AML-193 (cell line): Measurements from ENCODE around the gene CREBL2.
"Not testable (repeated sequence)": the region's sequence is repeated elsewhere in the genome, so short reads cannot be mapped to it uniquely, and the experiment has no call there.

ENCODE experiments used
- DNase-seq, 2 experiments: peaks; one replicate each; lab custom pipeline; 2025; lab: John Stamatoyannopoulos, UW

The CREBL2 gene, protein sequence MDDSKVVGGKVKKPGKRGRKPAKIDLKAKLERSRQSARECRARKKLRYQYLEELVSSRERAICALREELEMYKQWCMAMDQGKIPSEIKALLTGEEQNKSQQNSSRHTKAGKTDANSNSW

DNA sequence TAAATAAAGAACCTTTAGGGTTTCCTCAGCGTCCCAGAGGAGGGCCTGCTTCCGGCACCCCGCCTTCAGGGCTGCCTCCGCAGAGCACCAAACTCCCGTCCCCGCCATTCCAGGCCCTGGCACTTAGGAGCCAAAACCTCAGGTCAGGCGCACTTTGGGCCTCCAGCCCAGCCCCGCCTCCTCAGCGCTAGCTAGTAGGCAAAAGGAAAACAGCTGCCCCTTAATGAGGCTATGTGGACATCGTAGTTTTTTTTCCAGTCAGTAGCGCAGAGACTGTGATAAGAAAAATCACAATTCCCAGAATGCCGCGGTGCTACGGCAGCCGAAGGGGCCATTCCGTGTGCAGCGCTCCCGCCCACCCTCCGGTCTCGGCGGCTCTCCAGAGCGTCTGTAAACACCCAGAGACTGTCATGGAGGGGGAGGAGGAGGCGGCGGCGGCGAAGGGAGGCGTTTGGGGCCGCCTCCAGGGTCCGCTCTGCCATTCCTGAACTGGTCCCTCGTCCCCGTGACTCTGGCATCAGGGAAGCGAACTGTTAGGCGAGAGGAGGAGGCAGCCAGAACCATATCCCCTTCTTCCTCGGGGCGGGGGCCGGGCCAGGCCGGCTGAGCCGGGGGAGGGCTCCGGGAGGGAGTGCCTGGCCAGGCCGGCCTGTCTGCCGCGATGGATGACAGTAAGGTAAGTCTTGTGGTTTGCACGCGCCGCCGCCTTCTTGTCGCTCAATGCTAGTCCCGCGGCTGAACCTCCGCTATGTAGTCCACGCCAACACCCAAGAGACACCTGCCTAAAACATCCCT, at the start of gene CREBL2:
Gene CREBL2 (plus strand): TSS at position 365 of the 795 bp plus-strand sequence. CDS start 297 bp downstream, at position 662.
- peak; percentile 87 for DNase-seq

GRCh38 chr12:12562016-12562483, 49.6 kb upstream of the CREBL2 start:
- no peak for DNase-seq

GRCh38 chr12:12562585-12563261, 49.0 kb upstream of the CREBL2 start, which contains the start of gene DUSP16:
Gene DUSP16 (minus strand): TSS chr12:12562863. CDS start chr12:12521098, 41,765 bp downstream.
- peak; percentile 55 to 59 for DNase-seq

DNA sequence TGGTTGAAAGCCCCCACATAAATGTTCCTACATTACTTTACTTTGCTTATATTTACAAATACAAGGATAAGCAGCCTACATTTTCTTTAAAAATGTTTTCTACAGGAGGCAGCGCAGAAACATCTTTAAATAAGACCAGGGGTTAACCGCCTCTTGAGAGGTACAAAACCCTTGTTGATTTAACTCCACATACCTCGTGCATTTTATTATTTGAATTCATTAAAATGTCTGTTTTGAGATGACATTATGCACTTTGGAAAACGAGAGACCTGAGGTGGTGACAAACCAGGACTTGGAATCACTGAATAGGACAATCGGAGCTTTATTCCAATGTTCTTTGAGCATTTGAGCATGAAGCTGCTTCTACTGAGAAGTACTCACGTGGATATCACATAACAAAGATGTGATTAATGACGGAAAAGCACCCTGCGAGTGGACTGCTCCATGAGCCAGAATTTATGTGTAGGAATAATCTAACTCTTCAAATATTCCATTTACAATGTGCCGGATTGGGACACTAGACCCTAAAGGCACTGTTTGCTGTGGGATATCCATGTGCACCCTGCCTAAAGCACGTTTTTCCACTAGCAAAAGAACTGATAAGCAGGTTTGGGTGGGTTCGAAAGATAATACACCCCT, 48.3 kb upstream of the CREBL2 start:
- no peak for DNase-seq

DNA sequence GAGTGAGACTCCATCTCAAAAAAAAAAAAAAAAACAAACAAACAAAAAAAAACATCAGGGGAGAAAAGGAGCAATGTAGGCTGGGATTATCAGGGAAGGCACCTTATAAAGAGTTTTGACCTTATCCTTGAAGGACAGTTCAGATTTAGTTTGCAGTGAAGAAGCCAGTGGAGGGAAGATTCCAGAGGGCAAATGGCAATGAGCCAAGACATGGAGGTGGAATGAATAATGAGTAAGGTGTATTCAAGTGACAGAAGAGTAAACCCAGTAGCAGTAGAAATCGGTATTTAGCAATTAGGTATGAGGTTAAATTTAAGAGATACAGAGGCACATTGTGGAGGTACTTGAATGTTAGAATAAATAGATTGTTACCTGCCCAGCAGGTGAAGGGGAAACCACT, 46.8 kb upstream of the CREBL2 start:
- DNase-seq, result no peak

DNA sequence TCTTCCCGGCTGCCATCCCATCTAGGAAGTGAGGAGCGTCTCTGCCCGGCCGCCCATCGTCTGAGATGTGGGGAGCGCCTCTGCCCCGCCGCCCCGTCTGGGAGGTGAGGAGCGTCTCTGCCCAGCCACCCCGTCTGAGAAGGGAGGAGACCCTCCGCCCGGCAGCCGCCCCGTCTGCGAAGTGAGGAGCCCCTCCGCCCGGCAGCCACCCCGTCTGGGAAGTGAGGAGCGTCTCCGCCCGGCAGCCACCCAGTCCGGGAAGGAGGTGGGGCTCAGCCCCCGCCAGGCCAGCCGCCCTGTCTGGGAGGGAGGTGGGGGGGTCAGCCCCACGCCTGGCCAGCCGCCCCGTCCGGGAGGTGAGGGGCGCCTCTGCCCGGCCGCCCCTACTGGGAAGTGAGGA, 45.7 kb upstream of the CREBL2 start:
- not testable (repeated sequence) for DNase-seq

DNA sequence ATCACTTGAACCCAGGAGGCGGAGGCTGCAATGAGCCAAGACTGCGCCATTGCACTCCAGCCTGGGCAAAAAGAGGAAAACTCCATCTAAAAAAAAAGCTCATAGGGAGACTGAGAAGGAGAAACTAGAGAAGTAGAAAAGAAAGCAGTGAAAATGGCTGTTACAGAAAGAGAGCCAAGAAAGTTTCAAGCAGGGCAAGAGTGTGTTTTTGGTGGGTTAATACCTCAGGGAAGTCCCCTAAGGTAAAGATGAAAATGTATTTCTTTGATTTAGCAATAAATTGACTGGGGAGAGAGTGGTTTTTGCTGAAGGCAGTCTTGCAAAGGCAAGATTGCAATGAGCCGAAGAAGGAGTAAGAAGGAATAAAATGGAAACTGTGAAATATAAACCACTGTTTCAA, 39.0 kb upstream of the CREBL2 start:
- no peak for DNase-seq

DNA sequence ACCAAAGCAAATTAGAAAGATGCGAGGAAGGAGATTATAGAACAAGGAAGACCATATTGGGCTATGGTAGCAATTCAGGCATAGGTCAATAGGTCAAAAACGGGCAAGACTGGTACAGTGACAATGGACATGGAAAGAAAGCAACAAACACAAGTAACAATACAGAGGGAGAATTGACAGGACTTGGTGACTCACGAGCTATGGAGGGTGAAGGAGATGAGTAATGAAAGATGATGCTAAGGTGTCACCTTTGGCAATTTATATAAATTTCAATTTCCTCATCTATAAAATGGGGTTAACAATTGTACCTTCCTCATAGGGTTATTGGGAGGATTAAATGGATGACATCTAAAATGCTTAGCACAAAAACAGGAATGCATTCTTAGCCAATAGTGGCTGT, 33.9 kb upstream of the CREBL2 start:
- DNase-seq, result no peak

- DNase-seq, result not testable (repeated sequence)
Measured at GRCh38 chr12:12580716-12581115, 31.0 kb upstream of the CREBL2 start.

GRCh38 chr12:12582193-12582881, 29.3 kb upstream of the CREBL2 start:
- no peak for DNase-seq

DNA sequence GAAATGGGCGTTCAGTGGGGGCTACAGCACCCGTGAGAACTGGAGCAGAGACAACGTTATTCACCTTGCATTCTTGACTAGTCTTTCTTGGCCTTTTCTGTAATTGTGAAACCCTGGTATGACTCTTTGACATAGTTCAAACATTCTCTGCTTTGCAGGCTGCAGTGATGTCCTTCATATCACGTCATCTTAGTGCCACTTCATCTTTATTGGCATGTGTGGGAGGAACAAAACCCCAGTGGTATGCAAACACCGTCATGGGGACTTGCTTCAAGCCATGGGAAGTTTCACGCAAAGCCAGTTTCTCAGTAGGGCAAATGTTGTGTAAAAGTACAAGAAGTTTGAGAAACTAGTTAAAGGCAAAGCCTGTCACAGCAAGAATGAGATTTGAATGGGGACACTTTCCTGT, 28.8 kb upstream of the CREBL2 start:
- no peak for DNase-seq

GRCh38 chr12:12583510-12584178, 28.0 kb upstream of the CREBL2 start:
- DNase-seq, result no peak

DNA sequence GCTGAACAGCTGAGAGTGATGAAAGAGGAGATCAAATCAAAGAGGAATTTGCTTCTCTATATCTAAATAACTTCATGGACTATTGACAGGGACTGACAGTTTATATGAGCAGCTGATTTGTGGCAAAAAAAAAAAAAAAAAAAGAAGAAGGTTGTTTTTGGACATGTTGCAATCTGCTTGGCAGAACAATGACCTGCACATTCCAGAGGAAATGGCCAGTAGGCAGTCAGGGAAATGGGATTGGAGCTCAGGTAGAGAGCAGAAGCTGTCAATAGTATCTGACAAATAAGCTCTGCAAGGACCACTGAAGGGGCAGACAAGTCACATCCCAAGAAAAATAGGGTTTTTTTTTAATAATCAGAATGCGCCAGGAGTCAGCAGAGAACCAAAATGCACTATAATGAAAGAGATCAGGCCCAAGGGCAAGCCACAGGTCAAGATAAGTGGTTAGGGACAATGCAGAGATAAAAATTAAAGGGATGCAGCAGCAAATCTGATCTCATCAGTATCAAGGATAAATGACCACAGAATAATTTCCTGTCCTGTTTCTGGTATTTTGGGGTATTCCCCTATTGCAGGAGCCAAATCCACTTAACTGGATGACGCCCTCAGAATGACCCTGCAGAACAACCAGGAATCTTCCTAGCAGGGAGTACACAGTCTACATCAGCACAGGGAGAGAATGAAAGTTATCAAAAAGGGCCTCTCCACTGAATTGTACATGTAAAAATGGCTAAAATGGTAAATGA, 26.4 kb upstream of the CREBL2 start:
- DNase-seq, result no peak

- no peak for DNase-seq
Measured at GRCh38 chr12:12586879-12587675, 24.6 kb upstream of the CREBL2 start.

DNA sequence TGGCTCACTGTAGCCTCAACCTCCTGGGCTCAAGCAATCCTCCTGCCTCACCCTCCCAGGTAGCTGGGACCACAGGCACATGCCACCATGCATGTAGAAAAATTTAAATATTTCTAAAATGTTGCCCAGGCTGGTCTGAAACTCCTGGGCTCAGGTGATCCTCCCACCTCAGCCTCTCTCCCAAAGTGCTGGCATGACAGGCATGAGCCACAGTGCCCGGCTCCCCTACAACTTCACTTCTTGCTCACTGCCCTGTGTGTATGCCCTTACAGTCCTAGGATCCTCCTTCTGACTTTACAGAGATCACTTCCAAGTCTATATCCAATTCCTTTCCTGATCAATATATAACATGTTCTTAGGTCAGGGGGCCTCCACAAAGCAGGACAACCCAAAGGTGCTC, 23.8 kb upstream of the CREBL2 start:
- no peak for DNase-seq

DNA sequence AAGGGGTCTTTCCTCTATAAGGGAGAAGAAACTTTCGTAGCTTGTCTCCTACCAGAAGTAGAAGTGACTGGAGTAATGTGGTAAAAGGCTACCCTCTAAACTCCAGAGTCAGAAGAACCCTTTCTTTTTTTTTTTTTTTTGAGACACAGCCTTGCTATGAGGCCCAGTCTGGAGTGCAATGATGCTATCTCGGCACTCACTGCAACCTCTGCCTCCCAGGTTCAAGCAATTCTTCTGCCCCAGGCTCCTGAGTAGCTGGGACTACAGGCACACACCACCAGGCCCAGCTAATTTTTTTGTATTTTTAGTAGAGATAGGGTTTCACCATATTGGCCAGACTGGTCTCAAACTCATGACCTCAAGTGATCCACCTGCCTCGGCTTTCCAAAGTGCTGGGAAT, 23.2 kb upstream of the CREBL2 start:
- not testable (repeated sequence) for DNase-seq

DNA sequence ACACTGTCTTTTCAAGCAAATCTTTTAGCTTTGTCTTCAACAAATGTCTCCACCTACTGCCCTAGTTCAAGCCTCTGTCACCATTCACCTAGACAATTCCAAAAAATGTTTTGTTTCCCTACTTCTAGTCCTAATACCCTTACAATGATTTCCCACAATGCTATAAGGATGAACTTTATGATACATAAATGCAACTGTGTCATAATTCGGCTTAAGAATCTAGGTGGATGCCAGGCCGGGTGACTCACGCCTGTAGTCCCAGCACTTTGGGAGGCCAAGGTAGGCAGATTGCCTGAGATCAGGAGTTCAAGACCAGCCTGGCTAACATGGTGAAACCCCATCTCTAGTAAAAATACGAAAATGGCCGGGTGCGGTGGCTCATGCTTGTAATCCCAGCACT, 20.7 kb upstream of the CREBL2 start:
- DNase-seq, result no peak

- no peak for DNase-seq
Measured at GRCh38 chr12:12592930-12593329, 18.7 kb upstream of the CREBL2 start.

- not testable (repeated sequence) for DNase-seq
Measured at GRCh38 chr12:12595929-12596328, 15.7 kb upstream of the CREBL2 start.

GRCh38 chr12:12596598-12596997, 15.1 kb upstream of the CREBL2 start:
- DNase-seq, result not testable (repeated sequence)
